PC-3 (cell line): Measurements from ENCODE around the gene TMEM259. TPM values are rescaled to one million over a fixed set of nuclear protein-coding genes. Genes with fewer than 3 reads are reported as not detected.

Experiments
- ATAC-seq: fragments of 200-7000 bp; cut with Tn5 transposase; 2 replicates; pipeline ENCODE4 v1.9.1; 2020; ENCODE audit warnings: mild to moderate bottlenecking, moderate library complexity
- BruUV-seq: library from RNA; stranded (reverse); fragments of 400-500 nt; replicated peaks from 2 replicates; lab custom pipeline; 2021; lab: Mats Ljungman, UMichigan
- CTCF ChIA-PET: fragments of 300-600 bp; sonication (Branson Sonifier 250); formaldehyde crosslinking; loops from one replicate; lab custom pipeline; 2022; ENCODE audit warnings: antibody characterized with exemption; lab: Charles Lee
- POLR2A ChIA-PET: fragments of 300-600 bp; sonication (Branson Sonifier 250); formaldehyde crosslinking; loops from one replicate; lab custom pipeline; 2022; ENCODE audit warnings: antibody characterized with exemption; ENCODE audit not compliant: unreplicated experiment; lab: Charles Lee
- DNase-seq: peaks from one replicate; pipeline ENCODE4 v3.0.0-alpha.2; 2015
- H2AFZ ChIP-seq: fragments of 300-600 bp; sonication (generic); 2 replicates; pipeline ENCODE4 v1.6.0; 2016; ENCODE audit warnings: antibody characterized with exemption, low read length
- H3F3A ChIP-seq: fragments of 300-600 bp; sonication (generic); one replicate; pipeline ENCODE4 v1.6.0; 2017; ENCODE audit warnings: antibody characterized with exemption, low read length, control low read depth, mild to moderate bottlenecking; ENCODE audit not compliant: unreplicated experiment
- H3K27ac ChIP-seq: fragments of 300-600 bp; sonication (generic); 2 replicates; pipeline ENCODE4 v1.5.1; 2016; ENCODE audit warnings: mild to moderate bottlenecking, low read length
- H3K27me3 ChIP-seq: fragments of 300-600 bp; sonication (generic); 2 replicates; pipeline ENCODE4 v1.6.1; 2016; ENCODE audit warnings: low read length, mixed read lengths
- H3K36me3 ChIP-seq: fragments of 300-600 bp; sonication (generic); 2 replicates; pipeline ENCODE4 v1.6.1; 2016; ENCODE audit warnings: low read depth, mixed run types, low read length, mixed read lengths
- H3K4me1 ChIP-seq: fragments of 300-600 bp; sonication (generic); 2 replicates; pipeline ENCODE4 v1.5.1; 2016; ENCODE audit warnings: low read length; ENCODE audit not compliant: insufficient read depth
- H3K4me2 ChIP-seq: fragments of 300-600 bp; sonication (generic); 2 replicates; pipeline ENCODE4 v1.6.0; 2016; ENCODE audit warnings: low read length
- H3K4me3 ChIP-seq: fragments of 300-600 bp; sonication (generic); 2 replicates; pipeline ENCODE4 v1.5.1; 2016; ENCODE audit warnings: mild to moderate bottlenecking, low read length, mixed read lengths
- H3K79me2 ChIP-seq: fragments of 300-600 bp; sonication (generic); 2 replicates; pipeline ENCODE4 v1.6.1; 2017; ENCODE audit warnings: low read length, mixed read lengths
- H3K9ac ChIP-seq: fragments of 300-600 bp; sonication (generic); 2 replicates; pipeline ENCODE4 v1.6.0; 2016; ENCODE audit warnings: mild to moderate bottlenecking, low read length
- H3K9me2 ChIP-seq: fragments of 300-600 bp; sonication (generic); replicated peaks from 2 replicates; pipeline ENCODE4 v1.6.1; 2016; ENCODE audit warnings: mixed run types, low read length, mixed read lengths
- H3K9me3 ChIP-seq: fragments of 300-600 bp; sonication (generic); 2 replicates; pipeline ENCODE4 v1.6.1; 2016; ENCODE audit warnings: low read length, mixed read lengths
- H4K20me1 ChIP-seq: fragments of 300-600 bp; sonication (generic); 2 replicates; pipeline ENCODE4 v1.6.1; 2016; ENCODE audit warnings: low read length, mixed read lengths
- EZH2 ChIP-seq: fragments of 300-600 bp; sonication (generic); IDR thresholded peaks from one replicate; pipeline ENCODE4 v1.6.1; 2017; ENCODE audit warnings: antibody characterized with exemption, mild to moderate bottlenecking, low read length; ENCODE audit not compliant: unreplicated experiment
- EZH2phosphoT487 ChIP-seq: fragments of 300-600 bp; sonication (generic); IDR thresholded peaks from 2 replicates; pipeline ENCODE4 v1.6.1; 2018; ENCODE audit warnings: mild to moderate bottlenecking, antibody characterized with exemption, low read length, borderline replicate concordance
- intact Hi-C: fragments of 100-400 bp; cut with micrococcal nuclease; formaldehyde crosslinking; loops from 2 replicates; pipeline ENCODE4 v1.9.0; 2023
- total RNA-seq: library from RNA; depleted of rRNA; stranded (reverse); fragments of >200 nt; gene quantifications from 2 replicates; pipeline ENCODE4 v1.2.3, GENCODE V29; 2014
- TF ChIP-seq, protein P1 (sequence below): fragments of 300-600 bp; sonication (generic); conservative IDR thresholded peaks from 2 replicates; pipeline ENCODE4 v1.5.1; 2017; ENCODE audit warnings: antibody characterized with exemption, low read depth, mild to moderate bottlenecking, low read length

The TMEM259 gene
- total RNA-seq, 1 experiment from 2014 or later: 136 TPM

DNA sequence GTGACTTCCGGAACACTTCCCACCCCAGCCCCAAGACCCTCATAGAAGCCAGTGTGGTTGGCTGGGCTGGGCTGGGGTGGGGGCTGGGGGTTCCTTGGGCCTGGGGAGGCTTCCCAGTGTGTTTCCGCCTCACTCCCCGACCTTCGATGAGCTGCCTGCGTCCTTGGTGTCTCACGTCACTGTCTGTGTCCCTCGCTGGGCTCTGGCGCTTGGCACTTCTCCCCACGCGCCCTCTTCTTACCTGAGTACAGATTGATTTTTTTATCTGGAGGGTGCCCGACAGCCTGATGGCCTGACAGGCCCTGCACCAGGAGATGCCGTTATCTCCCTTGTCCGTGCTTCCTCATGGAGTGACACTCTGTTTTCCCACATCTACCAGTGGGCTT is 28.3 kb downstream of the TMEM259 start:
- Histone ChIP-seq H2AFZ (no peak overlapping the region), H3K9me3 (no peaks in the 10 kb centered on the region), H3K27me3 (no peaks in the 10 kb centered on the region; the same call in 1 of the 2 replicates), H3K9me2 (no peaks in the 10 kb centered on the region), H3K4me2 (no peak overlapping the region), H4K20me1 (no peaks in the 10 kb centered on the region), H3K9ac (no peak overlapping the region), H3K4me3 (no peak overlapping the region), H3K27ac (no peak overlapping the region), H3K79me2 (no peaks in the 10 kb centered on the region), H3K36me3 (no peaks in the 10 kb centered on the region; the same call in 1 of the 2 replicates), H3K4me1 (peaks cover 8% of the 10 kb centered on the region), H3F3A (no peaks in the 10 kb centered on the region)
- intact Hi-C loops: no loop called here
- DNase-seq (no peak), ATAC-seq (no peak)
- TF ChIP-seq EZH2phosphoT487 (no peak), EZH2 (no peak)
- TF ChIP-seq, protein P1, sequence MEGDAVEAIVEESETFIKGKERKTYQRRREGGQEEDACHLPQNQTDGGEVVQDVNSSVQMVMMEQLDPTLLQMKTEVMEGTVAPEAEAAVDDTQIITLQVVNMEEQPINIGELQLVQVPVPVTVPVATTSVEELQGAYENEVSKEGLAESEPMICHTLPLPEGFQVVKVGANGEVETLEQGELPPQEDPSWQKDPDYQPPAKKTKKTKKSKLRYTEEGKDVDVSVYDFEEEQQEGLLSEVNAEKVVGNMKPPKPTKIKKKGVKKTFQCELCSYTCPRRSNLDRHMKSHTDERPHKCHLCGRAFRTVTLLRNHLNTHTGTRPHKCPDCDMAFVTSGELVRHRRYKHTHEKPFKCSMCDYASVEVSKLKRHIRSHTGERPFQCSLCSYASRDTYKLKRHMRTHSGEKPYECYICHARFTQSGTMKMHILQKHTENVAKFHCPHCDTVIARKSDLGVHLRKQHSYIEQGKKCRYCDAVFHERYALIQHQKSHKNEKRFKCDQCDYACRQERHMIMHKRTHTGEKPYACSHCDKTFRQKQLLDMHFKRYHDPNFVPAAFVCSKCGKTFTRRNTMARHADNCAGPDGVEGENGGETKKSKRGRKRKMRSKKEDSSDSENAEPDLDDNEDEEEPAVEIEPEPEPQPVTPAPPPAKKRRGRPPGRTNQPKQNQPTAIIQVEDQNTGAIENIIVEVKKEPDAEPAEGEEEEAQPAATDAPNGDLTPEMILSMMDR: no peak
- BruUV-seq: no TSS peak
- ChIA-PET POLR2A (no interaction called here), CTCF (no interaction called here)

DNA sequence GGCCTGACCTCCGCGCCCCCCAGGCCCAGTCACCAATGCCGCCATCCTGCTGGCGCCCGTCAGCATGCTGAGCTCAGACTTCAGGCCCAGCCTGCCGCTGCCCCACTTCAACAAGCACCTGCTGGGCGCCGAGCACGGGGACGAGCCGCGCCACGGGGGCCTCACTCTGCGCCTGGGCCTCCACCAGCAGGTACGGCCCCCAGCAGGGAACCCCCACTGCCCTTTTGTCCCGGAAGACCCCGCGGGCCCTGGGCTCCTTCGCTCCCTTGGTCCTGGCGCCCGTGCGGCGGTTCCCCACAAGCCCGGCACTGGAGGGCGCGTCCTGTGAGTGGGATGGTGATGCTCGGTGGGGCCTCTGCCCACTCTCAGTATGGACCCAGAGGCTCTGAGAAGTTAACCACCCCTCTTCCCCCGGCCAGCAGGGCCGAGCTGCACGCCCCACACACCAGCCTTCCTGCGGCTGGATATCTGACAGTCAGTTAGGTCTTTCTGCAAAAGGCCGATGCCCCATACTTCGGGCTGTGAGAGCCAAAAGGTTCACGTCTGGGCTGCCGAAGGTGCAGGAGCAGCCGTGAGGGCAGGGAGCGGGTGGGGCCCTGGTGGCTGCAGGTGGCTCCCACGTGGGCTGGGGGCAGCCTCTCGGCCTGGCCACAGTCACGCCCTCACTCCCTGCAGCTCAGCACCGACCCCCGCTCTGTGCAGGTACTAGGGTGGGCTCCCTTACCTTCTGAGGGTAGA is 28.8 kb downstream of the TMEM259 start:
- no peaks in the 10 kb centered on the region; the same call in 1 of the 2 replicates for H3K36me3 ChIP-seq
- H3K9me2 ChIP-seq: no peaks in the 10 kb centered on the region
- H3F3A ChIP-seq: no peaks in the 10 kb centered on the region
- ATAC-seq (no peak), DNase-seq (no peak)
- H3K9ac ChIP-seq: no peak overlapping the region
- no peaks in the 10 kb centered on the region; the same call in 1 of the 2 replicates for H3K27me3 ChIP-seq
- intact Hi-C loops: no loop called here
- no peaks in the 10 kb centered on the region for H4K20me1 ChIP-seq
- ChIA-PET CTCF (no interaction called here), POLR2A (no interaction called here)
- peaks cover 8% of the 10 kb centered on the region for H3K4me1 ChIP-seq
- no peak overlapping the region for H3K4me3 ChIP-seq
- no peak overlapping the region for H2AFZ ChIP-seq
- H3K79me2 ChIP-seq: no peaks in the 10 kb centered on the region
- H3K4me2 ChIP-seq: no peak overlapping the region
- TF ChIP-seq, protein P1: no peak
- TF ChIP-seq EZH2 (no peak), EZH2phosphoT487 (no peak)
- BruUV-seq: no TSS peak
- H3K9me3 ChIP-seq: no peaks in the 10 kb centered on the region
- H3K27ac ChIP-seq: no peak overlapping the region

DNA sequence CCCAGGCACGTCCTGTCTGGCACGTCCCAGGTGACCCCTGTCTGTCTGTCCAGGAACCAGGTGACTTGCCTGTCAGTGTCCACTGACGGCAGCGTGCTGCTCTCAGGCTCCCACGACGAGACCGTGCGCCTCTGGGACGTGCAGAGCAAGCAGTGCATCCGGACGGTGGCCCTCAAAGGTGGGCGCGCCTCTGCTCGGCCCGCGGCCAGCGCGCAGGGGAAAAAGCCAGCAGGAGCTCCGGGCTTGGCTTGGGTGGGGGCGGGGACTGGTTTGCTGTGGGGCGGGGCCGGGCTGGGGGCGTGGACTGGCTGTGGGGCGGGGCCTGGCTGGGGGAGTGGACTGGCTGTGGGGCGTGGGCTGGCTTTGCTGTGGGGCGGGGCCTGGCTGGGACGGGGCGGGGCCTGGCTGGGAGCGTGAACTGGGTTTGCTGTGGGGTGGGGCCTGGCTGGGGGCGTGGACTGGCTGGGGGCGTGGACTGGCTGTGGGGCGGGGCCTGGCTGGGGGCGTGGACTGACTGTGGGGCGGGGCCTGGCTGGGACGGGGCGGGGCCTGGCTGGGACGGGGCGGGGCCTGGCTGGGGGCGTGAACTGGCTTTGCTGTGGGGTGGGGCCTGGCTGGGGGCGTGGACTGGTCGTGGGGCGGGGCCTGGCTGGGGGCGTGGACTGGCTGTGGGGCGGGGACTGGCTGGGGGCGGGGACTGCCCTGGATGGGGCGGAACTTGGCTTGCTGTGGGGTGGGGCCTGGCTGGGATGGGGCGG is 29.6 kb downstream of the TMEM259 start:
- ChIA-PET POLR2A (no interaction called here), CTCF (no interaction called here)
- TF ChIP-seq, protein P1: no peak
- TF ChIP-seq EZH2phosphoT487 (no peak), EZH2 (no peak)
- Histone ChIP-seq H3K4me2 (no peak overlapping the region), H3K9me2 (no peaks in the 10 kb centered on the region), H3K27ac (no peak overlapping the region), H3K4me3 (no peak overlapping the region), H3K79me2 (no peaks in the 10 kb centered on the region), H3K27me3 (no peaks in the 10 kb centered on the region; the same call in 1 of the 2 replicates), H3F3A (no peaks in the 10 kb centered on the region), H3K9me3 (no peaks in the 10 kb centered on the region), H4K20me1 (no peaks in the 10 kb centered on the region), H3K9ac (no peak overlapping the region), H2AFZ (no peak overlapping the region), H3K4me1 (peaks cover 5% of the 10 kb centered on the region), H3K36me3 (no peaks in the 10 kb centered on the region; the same call in 1 of the 2 replicates)
- ATAC-seq (no peak), DNase-seq (peak; percentile 6)
- intact Hi-C loops: no loop called here
- BruUV-seq: no TSS peak
